HEK293T (cell line): ENCODE data around the gene OLFML3.

ENCODE experiments used
- CTCF ChIA-PET: fragments of 350-600 bp; formaldehyde crosslinking; extraction: SDS; loops from one replicate; lab custom pipeline; 2021; ENCODE audit warnings: antibody characterized with exemption, inconsistent platforms; lab: Yijun Ruan, JAX
- POLR2A ChIA-PET: fragments of 350-600 bp; formaldehyde crosslinking; extraction: SDS; loops from one replicate; lab custom pipeline; 2020; ENCODE audit warnings: antibody characterized with exemption, inconsistent platforms; lab: Yijun Ruan, JAX
- DNase-seq: peaks from one replicate; pipeline ENCODE4 v3.0.0; 2012; ENCODE audit warnings: mixed read lengths; ENCODE audit errors: extremely low spot score
- ARNT ChIP-seq: fragments of 450-650 bp; IDR thresholded peaks from 2 replicates; pipeline ENCODE4 v1.6.1; 2017; ENCODE audit warnings: mild to moderate bottlenecking
- BHLHE40 ChIP-seq: fragments of 450-650 bp; IDR thresholded peaks from 2 replicates; pipeline ENCODE4 v1.6.1; 2016; ENCODE audit warnings: mild to moderate bottlenecking, moderate library complexity, borderline replicate concordance
- CTBP1 ChIP-seq: fragments of 450-650 bp; IDR thresholded peaks from 2 replicates; pipeline ENCODE4 v1.6.1; 2016; ENCODE audit warnings: borderline replicate concordance
- ELF4 ChIP-seq: fragments of 450-650 bp; IDR thresholded peaks from 2 replicates; pipeline ENCODE4 v1.6.1; 2017; ENCODE audit warnings: antibody characterized with exemption
- FOXA1 ChIP-seq: fragments of 450-650 bp; IDR thresholded peaks from 2 replicates; pipeline ENCODE4 v1.6.1; 2016; ENCODE audit warnings: mild to moderate bottlenecking
- FOXK2 ChIP-seq: fragments of 450-650 bp; IDR thresholded peaks from 2 replicates; pipeline ENCODE4 v1.6.1; 2016; ENCODE audit warnings: mild to moderate bottlenecking
- FOXM1 ChIP-seq: fragments of 450-650 bp; IDR thresholded peaks from 2 replicates; pipeline ENCODE4 v1.6.1; 2017; ENCODE audit warnings: mild to moderate bottlenecking, borderline replicate concordance
- HDGF ChIP-seq: fragments of 450-650 bp; IDR thresholded peaks from 2 replicates; pipeline ENCODE4 v1.6.1; 2017; ENCODE audit warnings: antibody characterized with exemption, borderline replicate concordance
- L3MBTL2 ChIP-seq: fragments of 450-650 bp; conservative IDR thresholded peaks from 2 replicates; pipeline ENCODE4 v1.6.1; 2016; ENCODE audit warnings: mild to moderate bottlenecking
- LEF1 ChIP-seq: fragments of 450-650 bp; IDR thresholded peaks from 2 replicates; pipeline ENCODE4 v1.6.1; 2017; ENCODE audit warnings: mild to moderate bottlenecking, borderline replicate concordance
- NFRKB ChIP-seq: fragments of 450-650 bp; IDR thresholded peaks from 2 replicates; pipeline ENCODE4 v1.6.1; 2016; ENCODE audit warnings: mild to moderate bottlenecking, moderate library complexity
- SP1 ChIP-seq: fragments of 450-650 bp; IDR thresholded peaks from 2 replicates; pipeline ENCODE4 v1.6.1; 2017
- SUZ12 ChIP-seq: fragments of 450-650 bp; IDR thresholded peaks from 2 replicates; pipeline ENCODE4 v1.6.1; 2016; ENCODE audit warnings: mild to moderate bottlenecking
- TARDBP ChIP-seq: fragments of 450-650 bp; IDR thresholded peaks from 2 replicates; pipeline ENCODE4 v1.6.1; 2016
- ZNF384 ChIP-seq: fragments of 450-650 bp; IDR thresholded peaks from 2 replicates; pipeline ENCODE4 v1.6.1; 2016
- TF ChIP-seq, protein P1 (sequence below): fragments of 450-650 bp; IDR thresholded peaks from 2 replicates; pipeline ENCODE4 v1.6.1; 2016

OLFML3 gene

GRCh38 chr1:114023377-114023776 lies 44.1 kb downstream of the OLFML3 start:
- POLR2A ChIA-PET, result no interaction called here
- no peak for DNase-seq
- TF ChIP-seq FOXA1 (no peak), SUZ12 (no peak)
- CTCF ChIA-PET, result interaction anchor here (0.5 to 3.1 kb wide), 5 partner anchors 10 to 29 kb away, joined by 3 to 8 read pairs (median 3); no protein-coding TSS in a partner anchor

GRCh38 chr1:114024049-114024448 lies 44.8 kb downstream of the OLFML3 start:
- TF ChIP-seq FOXK2, result no peak
- TF ChIP-seq FOXA1, result no peak
- no peak for TF ChIP-seq ELF4
- no peak for TF ChIP-seq FOXM1
- TF ChIP-seq BHLHE40, result no peak
- TF ChIP-seq HDGF, result no peak
- no peak for TF ChIP-seq TARDBP
- TF ChIP-seq L3MBTL2, result no peak
- no peak for TF ChIP-seq ZNF384
- no peak for TF ChIP-seq LEF1
- TF ChIP-seq ARNT, result no peak
- TF ChIP-seq, protein P1, sequence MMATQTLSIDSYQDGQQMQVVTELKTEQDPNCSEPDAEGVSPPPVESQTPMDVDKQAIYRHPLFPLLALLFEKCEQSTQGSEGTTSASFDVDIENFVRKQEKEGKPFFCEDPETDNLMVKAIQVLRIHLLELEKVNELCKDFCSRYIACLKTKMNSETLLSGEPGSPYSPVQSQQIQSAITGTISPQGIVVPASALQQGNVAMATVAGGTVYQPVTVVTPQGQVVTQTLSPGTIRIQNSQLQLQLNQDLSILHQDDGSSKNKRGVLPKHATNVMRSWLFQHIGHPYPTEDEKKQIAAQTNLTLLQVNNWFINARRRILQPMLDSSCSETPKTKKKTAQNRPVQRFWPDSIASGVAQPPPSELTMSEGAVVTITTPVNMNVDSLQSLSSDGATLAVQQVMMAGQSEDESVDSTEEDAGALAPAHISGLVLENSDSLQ, result no peak
- TF ChIP-seq NFRKB, result no peak
- no peak for TF ChIP-seq SUZ12
- no peak for TF ChIP-seq CTBP1
- no peak for TF ChIP-seq SP1
- DNase-seq, result peak; percentile 52
- ChIA-PET CTCF (interaction anchor here (0.6 to 3.1 kb wide), 4 partner anchors 9 to 19 kb away, joined by 3 to 8 read pairs (median 4); no protein-coding TSS in a partner anchor), POLR2A (no interaction called here)

DNA sequence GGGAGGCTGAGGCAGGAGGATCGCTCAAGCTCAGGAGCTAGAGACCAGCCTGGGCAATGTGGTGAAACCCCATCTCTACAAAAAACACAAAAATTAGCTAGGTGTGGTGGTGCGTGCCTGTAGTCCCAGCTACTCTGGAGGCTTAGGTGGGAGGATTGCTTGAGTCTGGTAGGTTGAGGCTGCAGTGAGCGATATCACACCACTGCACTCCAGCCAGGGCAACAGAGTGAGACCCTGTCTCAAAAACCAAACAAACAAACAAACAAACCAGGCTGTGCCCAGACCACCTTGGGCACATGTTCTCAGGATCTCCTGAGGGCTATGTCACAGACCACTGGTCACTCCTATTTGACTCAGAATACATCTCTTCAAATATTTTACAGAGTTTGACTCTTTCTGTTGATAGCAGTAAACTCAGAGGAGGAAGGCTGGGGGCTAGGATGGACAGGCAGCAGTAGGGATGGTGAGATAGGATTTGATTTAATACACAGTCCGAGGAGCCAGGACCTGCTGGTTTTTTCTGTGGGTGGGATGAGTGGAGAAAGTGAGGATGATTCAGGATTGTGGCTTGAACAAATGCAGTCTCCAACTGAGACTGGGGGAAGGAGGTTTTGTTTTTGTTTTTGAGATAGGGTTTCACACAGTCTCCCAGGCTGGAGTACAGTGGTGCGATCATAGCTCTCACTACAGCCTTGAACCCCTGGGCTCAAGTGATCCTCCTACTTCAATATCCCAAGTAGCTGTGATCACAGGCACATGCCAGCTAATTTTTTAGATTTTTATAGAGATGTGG lies 46.5 kb downstream of the OLFML3 start:
- no peak for TF ChIP-seq CTBP1
- CTCF ChIA-PET, result interaction anchor here (3.1 kb wide), 1 partner anchor 9 kb away, joined by 8 read pairs; no protein-coding TSS in a partner anchor
- POLR2A ChIA-PET, result no interaction called here
- DNase-seq, result no peak

- CTCF ChIA-PET, result no interaction called here
These were observed 47.5 kb downstream of the OLFML3 start for GRCh38 chr1:114026797-114027196.

More at GRCh38 chr1:114026797-114027196, 47.5 kb downstream of the OLFML3 start:
- DNase-seq, result no peak
- POLR2A ChIA-PET, result no interaction called here
- TF ChIP-seq SP1 (no peak), FOXK2 (no peak)
